GM18873 (cell line): ENCODE data around the gene MRPL4.

Source experiments
- ATAC-seq: cut with Tn5 transposase; IDR thresholded peaks from one replicate; pipeline ENCODE4 v1.9.1; 2021; ENCODE audit warnings: mild to moderate bottlenecking, moderate library complexity, moderate number of reproducible peaks; ENCODE audit not compliant: unreplicated experiment, low FRiP score

The MRPL4 gene

DNA sequence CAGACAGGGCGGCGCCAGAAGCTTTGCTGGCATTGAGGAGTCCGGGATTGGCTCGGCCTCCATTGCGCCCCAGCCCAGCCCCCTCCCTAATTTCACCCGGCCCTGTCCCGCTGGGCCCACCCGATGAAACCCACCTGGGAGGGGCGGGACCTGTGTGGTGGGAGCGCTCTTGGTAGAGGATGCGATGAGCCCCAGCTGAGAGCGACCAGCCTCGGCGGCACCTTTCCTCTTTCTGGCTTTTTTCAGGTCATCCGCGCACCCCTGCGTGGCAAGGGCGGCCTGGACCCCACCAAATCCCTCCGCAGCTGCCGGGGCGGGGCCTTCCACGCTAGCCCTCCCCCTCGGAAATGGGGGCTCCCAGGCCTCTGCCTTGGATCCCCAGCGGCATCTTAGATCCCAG, 57.4 kb downstream of the MRPL4 start, which contains the start of gene ZGLP1:
Gene ZGLP1, minus strand, starts transcription at position 393 of the 400 bp plus-strand sequence.
- ATAC-seq = no peak
